ENCODE results near the gene MAP3K15.

- TF ChIP-seq EZH2 (IDR thresholded peaks at IDR 0.05): no peak
- TF ChIP-seq, protein P1, sequence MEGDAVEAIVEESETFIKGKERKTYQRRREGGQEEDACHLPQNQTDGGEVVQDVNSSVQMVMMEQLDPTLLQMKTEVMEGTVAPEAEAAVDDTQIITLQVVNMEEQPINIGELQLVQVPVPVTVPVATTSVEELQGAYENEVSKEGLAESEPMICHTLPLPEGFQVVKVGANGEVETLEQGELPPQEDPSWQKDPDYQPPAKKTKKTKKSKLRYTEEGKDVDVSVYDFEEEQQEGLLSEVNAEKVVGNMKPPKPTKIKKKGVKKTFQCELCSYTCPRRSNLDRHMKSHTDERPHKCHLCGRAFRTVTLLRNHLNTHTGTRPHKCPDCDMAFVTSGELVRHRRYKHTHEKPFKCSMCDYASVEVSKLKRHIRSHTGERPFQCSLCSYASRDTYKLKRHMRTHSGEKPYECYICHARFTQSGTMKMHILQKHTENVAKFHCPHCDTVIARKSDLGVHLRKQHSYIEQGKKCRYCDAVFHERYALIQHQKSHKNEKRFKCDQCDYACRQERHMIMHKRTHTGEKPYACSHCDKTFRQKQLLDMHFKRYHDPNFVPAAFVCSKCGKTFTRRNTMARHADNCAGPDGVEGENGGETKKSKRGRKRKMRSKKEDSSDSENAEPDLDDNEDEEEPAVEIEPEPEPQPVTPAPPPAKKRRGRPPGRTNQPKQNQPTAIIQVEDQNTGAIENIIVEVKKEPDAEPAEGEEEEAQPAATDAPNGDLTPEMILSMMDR (IDR thresholded peaks at IDR 0.05): no peak
These were observed 105.0 kb downstream of the MAP3K15 start for GRCh38 chrX:19410259-19410658.
